ENCODE measurements around the gene STEAP2. TPM values are rescaled to one million over a fixed set of nuclear protein-coding genes. Genes with fewer than 3 reads are reported as not detected.

STEAP2 gene
- total RNA-seq, 2 experiments from 2014 or later = not detected

- Histone ChIP-seq H3K4me2 (ENCODE audit: low read length) (no peak overlapping the region), H3K4me3 (ENCODE audit: low read depth, low read length, poor library complexity, severe bottlenecking) (no peak overlapping the region), H2AFZ (ENCODE audit: low read length) (no peak overlapping the region), H3K4me1 (ENCODE audit: insufficient read depth, low read length, poor library complexity, severe bottlenecking) (no peaks in the 10 kb centered on the region), H3K27ac (ENCODE audit: low read depth, low read length, poor library complexity, severe bottlenecking) (no peak overlapping the region), H3K79me2 (ENCODE audit: insufficient read depth, low read depth, low read length) (no peaks in the 10 kb centered on the region), H3K9me2 (ENCODE audit: insufficient read depth, low read length) (no peaks in the 10 kb centered on the region), H3K36me3 (ENCODE audit: insufficient read depth, low read length) (no peaks in the 10 kb centered on the region), H3K9me3 (ENCODE audit: low read length) (no peaks in the 10 kb centered on the region), H4K20me1 (ENCODE audit: insufficient read depth, low read length) (no peaks in the 10 kb centered on the region)
- ChIA-PET CTCF (ENCODE audit: unreplicated experiment) (no interaction called here), POLR2A (no interaction called here)
- intact Hi-C loops (cut with micrococcal nuclease; ENCODE audit: unreplicated experiment) = no loop called here
- DNase-seq (ENCODE audit: low spot score) = no peak
- BruUV-seq (replicated peaks) = no TSS peak
- no peak for TF ChIP-seq EZH2phosphoT487 (IDR thresholded peaks at IDR 0.05; ENCODE audit: borderline replicate concordance, low read depth, low read length)
- TF ChIP-seq, protein P1, sequence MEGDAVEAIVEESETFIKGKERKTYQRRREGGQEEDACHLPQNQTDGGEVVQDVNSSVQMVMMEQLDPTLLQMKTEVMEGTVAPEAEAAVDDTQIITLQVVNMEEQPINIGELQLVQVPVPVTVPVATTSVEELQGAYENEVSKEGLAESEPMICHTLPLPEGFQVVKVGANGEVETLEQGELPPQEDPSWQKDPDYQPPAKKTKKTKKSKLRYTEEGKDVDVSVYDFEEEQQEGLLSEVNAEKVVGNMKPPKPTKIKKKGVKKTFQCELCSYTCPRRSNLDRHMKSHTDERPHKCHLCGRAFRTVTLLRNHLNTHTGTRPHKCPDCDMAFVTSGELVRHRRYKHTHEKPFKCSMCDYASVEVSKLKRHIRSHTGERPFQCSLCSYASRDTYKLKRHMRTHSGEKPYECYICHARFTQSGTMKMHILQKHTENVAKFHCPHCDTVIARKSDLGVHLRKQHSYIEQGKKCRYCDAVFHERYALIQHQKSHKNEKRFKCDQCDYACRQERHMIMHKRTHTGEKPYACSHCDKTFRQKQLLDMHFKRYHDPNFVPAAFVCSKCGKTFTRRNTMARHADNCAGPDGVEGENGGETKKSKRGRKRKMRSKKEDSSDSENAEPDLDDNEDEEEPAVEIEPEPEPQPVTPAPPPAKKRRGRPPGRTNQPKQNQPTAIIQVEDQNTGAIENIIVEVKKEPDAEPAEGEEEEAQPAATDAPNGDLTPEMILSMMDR (conservative IDR thresholded peaks at IDR 0.05; ENCODE audit: low read length) = no peak
Measured at GRCh38 chr7:90271753-90272152, 60.2 kb downstream of the STEAP2 start.

DNA sequence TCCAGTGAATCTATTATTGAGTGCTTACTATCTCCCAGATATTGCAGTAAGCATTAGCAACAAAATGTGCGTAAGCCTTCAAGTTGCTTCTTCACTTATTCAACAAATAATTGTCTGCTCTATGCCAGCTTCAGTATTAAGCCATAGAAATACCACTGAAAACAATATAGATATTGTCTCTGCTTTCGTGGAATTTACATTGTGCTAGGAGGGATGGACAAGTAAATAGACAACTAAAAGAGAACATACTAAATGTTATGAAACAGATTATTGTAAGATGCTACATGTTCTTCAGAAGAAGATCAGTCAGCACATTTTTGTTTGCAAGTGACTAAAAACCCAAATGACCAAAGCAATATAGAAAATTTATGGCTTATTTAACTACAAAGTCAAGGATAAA, 60.7 kb downstream of the STEAP2 start:
- BruUV-seq (replicated peaks) = no TSS peak
- H3K27ac ChIP-seq (ENCODE audit: low read depth, low read length, poor library complexity, severe bottlenecking) = no peak overlapping the region
- no peak overlapping the region for H2AFZ ChIP-seq (ENCODE audit: low read length)
- no peaks in the 10 kb centered on the region for H3K9me3 ChIP-seq (ENCODE audit: low read length)
- no peak overlapping the region for H3K4me2 ChIP-seq (ENCODE audit: low read length)
- no peaks in the 10 kb centered on the region for H3K9me2 ChIP-seq (ENCODE audit: insufficient read depth, low read length)
- CTCF ChIA-PET (ENCODE audit: unreplicated experiment) = no interaction called here
- H3K4me1 ChIP-seq (ENCODE audit: insufficient read depth, low read length, poor library complexity, severe bottlenecking) = no peaks in the 10 kb centered on the region
- DNase-seq (ENCODE audit: low spot score) = no peak
- intact Hi-C loops (cut with micrococcal nuclease; ENCODE audit: unreplicated experiment) = no loop called here
- H3K36me3 ChIP-seq (ENCODE audit: insufficient read depth, low read length) = no peaks in the 10 kb centered on the region
- no peaks in the 10 kb centered on the region for H4K20me1 ChIP-seq (ENCODE audit: insufficient read depth, low read length)
- POLR2A ChIA-PET = no interaction called here
- TF ChIP-seq EZH2phosphoT487 (IDR thresholded peaks at IDR 0.05; ENCODE audit: borderline replicate concordance, low read depth, low read length) = no peak
- TF ChIP-seq, protein P1 (conservative IDR thresholded peaks at IDR 0.05; ENCODE audit: low read length) = no peak
- H3K79me2 ChIP-seq (ENCODE audit: insufficient read depth, low read depth, low read length) = no peaks in the 10 kb centered on the region
- no peak overlapping the region for H3K4me3 ChIP-seq (ENCODE audit: low read depth, low read length, poor library complexity, severe bottlenecking)

- H3K4me2 ChIP-seq (ENCODE audit: low read length) = no peak overlapping the region
- H3K9me2 ChIP-seq (ENCODE audit: insufficient read depth, low read length) = no peaks in the 10 kb centered on the region
- no TSS peak for BruUV-seq (replicated peaks)
- H3K9me3 ChIP-seq (ENCODE audit: low read length) = no peaks in the 10 kb centered on the region
- H2AFZ ChIP-seq (ENCODE audit: low read length) = no peak overlapping the region
- no peaks in the 10 kb centered on the region for H4K20me1 ChIP-seq (ENCODE audit: insufficient read depth, low read length)
- no peaks in the 10 kb centered on the region for H3K79me2 ChIP-seq (ENCODE audit: insufficient read depth, low read depth, low read length)
- intact Hi-C loops (cut with micrococcal nuclease; ENCODE audit: unreplicated experiment) = no loop called here
- H3K4me3 ChIP-seq (ENCODE audit: low read depth, low read length, poor library complexity, severe bottlenecking) = no peak overlapping the region
- H3K36me3 ChIP-seq (ENCODE audit: insufficient read depth, low read length) = no peaks in the 10 kb centered on the region
- no peak for DNase-seq (ENCODE audit: low spot score)
- TF ChIP-seq, protein P1 (conservative IDR thresholded peaks at IDR 0.05; ENCODE audit: low read length) = no peak
- H3K27ac ChIP-seq (ENCODE audit: low read depth, low read length, poor library complexity, severe bottlenecking) = no peak overlapping the region
- CTCF ChIA-PET (ENCODE audit: unreplicated experiment) = no interaction called here
- POLR2A ChIA-PET = interaction anchor here (0.8 kb wide), 1 partner anchor 15 kb away, joined by 3 read pairs; no protein-coding TSS in a partner anchor
- no peaks in the 10 kb centered on the region for H3K4me1 ChIP-seq (ENCODE audit: insufficient read depth, low read length, poor library complexity, severe bottlenecking)
Measured at GRCh38 chr7:90274161-90274560, 62.6 kb downstream of the STEAP2 start.
